ENCODE measurements around the gene TARDBP. TPM values are rescaled to one million over a fixed set of nuclear protein-coding genes. Genes with fewer than 3 reads are reported as not detected.

Gene TARDBP
- total RNA-seq, 1 experiment from 2014 or later = 155 TPM

- Histone ChIP-seq H3K27me3 (ENCODE audit: insufficient read depth, low read length) (no peaks in the 10 kb centered on the region), H3K27ac (ENCODE audit: low read depth, low read length) (no peak overlapping the region), H3K4me3 (replicated peaks in 1 of 2; ENCODE audit: low read depth in 1 of 2, low read length in 2 of 2) (no peak overlapping the region), H4K20me1 (ENCODE audit: insufficient read depth) (no peaks in the 10 kb centered on the region), H3K79me2 (ENCODE audit: insufficient read depth, low read length) (no peaks in the 10 kb centered on the region), H3K9ac (ENCODE audit: low read length) (no peak overlapping the region), H3K4me1 (ENCODE audit: control insufficient read depth in 1 of 2, insufficient read depth in 2 of 2, low read length in 2 of 2) (no peaks in the 10 kb centered on the region), H3K9me2 (ENCODE audit: insufficient read depth) (no peaks in the 10 kb centered on the region), H3K36me3 (ENCODE audit: control insufficient read depth in 1 of 2, insufficient read depth in 2 of 2, low read length in 2 of 2) (no peaks in the 10 kb centered on the region), H3K4me2 (ENCODE audit: low read length) (no peak overlapping the region), H3K9me3 (ENCODE audit: control insufficient read depth in 1 of 2, insufficient read depth in 1 of 2, low read depth in 1 of 2, low read length in 2 of 2) (no peaks in the 10 kb centered on the region), H2AFZ (ENCODE audit: low read depth, low read length, poor library complexity, severe bottlenecking) (no peak overlapping the region)
- TF ChIP-seq SP1 (IDR thresholded peaks at IDR 0.05; ENCODE audit: low read depth) (no peak), POLR2AphosphoS5 (IDR thresholded peaks at IDR 0.05; ENCODE audit: low read depth, low read length) (no peak), CBX3 (IDR thresholded peaks at IDR 0.05; ENCODE audit: low read depth) (no peak), ZBTB33 (IDR thresholded peaks at IDR 0.05; ENCODE audit: extremely low read depth, insufficient replicate concordance, low read length) (no peak), REST (IDR thresholded peaks at IDR 0.05; ENCODE audit: low read depth) (no peak), ZFX (IDR thresholded peaks at IDR 0.05) (no peak), CTCF (IDR thresholded peaks at IDR 0.05 in 2 of 3, conservative IDR thresholded peaks at IDR 0.05 in 1 of 3; ENCODE audit: borderline replicate concordance in 1 of 3, insufficient read depth in 1 of 3, low read depth in 2 of 3, low read length in 2 of 3) (no peak), YY1 (IDR thresholded peaks at IDR 0.05; ENCODE audit: extremely low read depth, insufficient replicate concordance, low read depth, low read length) (no peak), EZH2 (IDR thresholded peaks at IDR 0.05) (no peak), EGR1 (IDR thresholded peaks at IDR 0.05; ENCODE audit: low read depth) (no peak)
- ChIA-PET RAD21 (ENCODE audit: low non-redundant PET in 1 of 2, low total read pairs in 2 of 2, uncharacterized antibody in 2 of 2, unreplicated experiment in 2 of 2) (no interaction called here), CTCF (interaction anchor here (1.4 kb wide), 1 partner anchor 8 kb away, joined by 5 read pairs; no protein-coding TSS in a partner anchor), POLR2A (no interaction called here)
- BruUV-seq (replicated peaks) = no TSS peak
- intact Hi-C loops (cut with micrococcal nuclease) = no loop called here
- ATAC-seq (peak; percentile 64), DNase-seq (ENCODE audit: low read depth, low spot score) (no peak)
These were observed 33.2 kb downstream of the TARDBP start for GRCh38 chr1:11045428-11046269.

All from HCT116 (cell line).